Neural cell (in vitro differentiated cells): ENCODE measurements around the gene MRPS27. TPM values are rescaled to one million over a fixed set of nuclear protein-coding genes. Genes with fewer than 3 reads are reported as not detected.

Experiments
- H2AFZ ChIP-seq: fragments of 200-600, 300-800 bp; sonication (generic), shearing (Covaris generic); 2 replicates; pipeline ENCODE4 v1.6.0; 2014; ENCODE audit warnings: low read depth, mild to moderate bottlenecking, antibody characterized with exemption, low read length, moderate library complexity
- H3F3A ChIP-seq: fragments of 200-600 bp; shearing (Covaris generic); 2 replicates; pipeline ENCODE4 v1.6.1; 2016; ENCODE audit warnings: mild to moderate bottlenecking, moderate library complexity, mixed read lengths, antibody characterized with exemption, low read length; ENCODE audit not compliant: insufficient read depth, poor library complexity, severe bottlenecking
- H3K27ac ChIP-seq: fragments of 200-600, 300-800 bp; sonication (generic), shearing (Covaris generic); 2 replicates; pipeline ENCODE4 v1.5.1; 2014; ENCODE audit warnings: mild to moderate bottlenecking, low read length, moderate library complexity
- H3K27me3 ChIP-seq: fragments of 300-800, 200-600 bp; sonication (generic), shearing (Covaris generic); 2 replicates; pipeline ENCODE4 v1.6.0; 2014; ENCODE audit warnings: mild to moderate bottlenecking, low read depth, low read length, moderate library complexity; ENCODE audit not compliant: insufficient read depth
- H3K36me3 ChIP-seq: fragments of 300-800, 200-600 bp; sonication (generic), shearing (Covaris generic); 2 replicates; pipeline ENCODE4 v1.5.1; 2014; ENCODE audit warnings: mild to moderate bottlenecking, antibody characterized with exemption, low read length, moderate library complexity; ENCODE audit not compliant: insufficient read depth
- H3K4me2 ChIP-seq: fragments of 300-800, 200-600 bp; sonication (generic), shearing (Covaris generic); 2 replicates; pipeline ENCODE4 v1.6.0; 2014; ENCODE audit warnings: mild to moderate bottlenecking, low read length
- H3K4me3 ChIP-seq: fragments of 300-800, 200-600 bp; sonication (generic), shearing (Covaris generic); 2 replicates; pipeline ENCODE4 v1.5.1; 2014; ENCODE audit warnings: mild to moderate bottlenecking, low read length, moderate library complexity
- H3K79me2 ChIP-seq: fragments of 200-600 bp; shearing (Covaris generic); replicated peaks from 2 replicates; pipeline ENCODE4 v1.6.0; 2014; ENCODE audit warnings: mild to moderate bottlenecking, low read length, moderate library complexity; ENCODE audit not compliant: insufficient read depth
- H3K9ac ChIP-seq: fragments of 300-800, 200-600 bp; sonication (generic), shearing (Covaris generic); 2 replicates; pipeline ENCODE4 v1.6.1; 2016; ENCODE audit warnings: mild to moderate bottlenecking, low read length, mixed read lengths
- H3K9me2 ChIP-seq: fragments of 200-600 bp; shearing (Covaris generic); 2 replicates; pipeline ENCODE4 v1.6.1; 2016; ENCODE audit warnings: mild to moderate bottlenecking, low read length, mixed read lengths; ENCODE audit not compliant: insufficient read depth
- H3K9me3 ChIP-seq: fragments of 200-600, 300-800 bp; sonication (generic), shearing (Covaris generic); 2 replicates; pipeline ENCODE4 v1.6.1; 2016; ENCODE audit warnings: mild to moderate bottlenecking, mixed run types, low read length, moderate library complexity, mixed read lengths
- H4K20me1 ChIP-seq: fragments of 200-600 bp; shearing (Covaris generic); 2 replicates; pipeline ENCODE4 v1.6.1; 2016; ENCODE audit warnings: mild to moderate bottlenecking, mixed run types; ENCODE audit not compliant: insufficient read depth
- EP300 ChIP-seq: fragments of 450-650 bp; conservative IDR thresholded peaks from 2 replicates; pipeline ENCODE4 v1.6.1; 2014; ENCODE audit warnings: antibody characterized with exemption, mild to moderate bottlenecking, moderate library complexity; ENCODE audit not compliant: poor library complexity, severe bottlenecking
- EZH2 ChIP-seq: fragments of 200-600, 300-800 bp; shearing (Covaris generic), sonication (generic); IDR thresholded peaks from 2 replicates; pipeline ENCODE4 v1.6.1; 2014; ENCODE audit warnings: antibody characterized with exemption, low read length, borderline replicate concordance, mild to moderate bottlenecking; ENCODE audit not compliant: insufficient read depth, poor library complexity, severe bottlenecking
- MXI1 ChIP-seq: fragments of 450-650 bp; conservative IDR thresholded peaks from 2 replicates; pipeline ENCODE4 v1.6.1; 2014; ENCODE audit warnings: antibody characterized with exemption, mild to moderate bottlenecking; ENCODE audit not compliant: poor library complexity, severe bottlenecking
- POLR2AphosphoS5 ChIP-seq: IDR thresholded peaks from 2 replicates; pipeline ENCODE4 v1.6.1; 2012
- RAD21 ChIP-seq: fragments of 450-650 bp; conservative IDR thresholded peaks from 2 replicates; pipeline ENCODE4 v1.6.1; 2014; ENCODE audit warnings: antibody characterized with exemption, mild to moderate bottlenecking, moderate library complexity
- SMC3 ChIP-seq: fragments of 450-650 bp; conservative IDR thresholded peaks from 2 replicates; pipeline ENCODE4 v1.6.1; 2014; ENCODE audit warnings: antibody characterized with exemption, mild to moderate bottlenecking, moderate library complexity; ENCODE audit not compliant: poor library complexity
- TAF1 ChIP-seq: IDR thresholded peaks from 2 replicates; pipeline ENCODE4 v1.6.1; 2012; ENCODE audit warnings: low read depth
- polyA plus RNA-seq: library from polyadenylated mRNA; depleted of rRNA; stranded (reverse); fragments of >200 nt; gene quantifications from 2 replicates; pipeline ENCODE4 v1.2.3, GENCODE V29; 2014
- TF ChIP-seq, protein P1 (sequence below): fragments of 450-650 bp; IDR thresholded peaks from 2 replicates; pipeline ENCODE4 v1.5.1; 2014; ENCODE audit warnings: antibody characterized with exemption, mild to moderate bottlenecking, moderate library complexity; ENCODE audit not compliant: poor library complexity, severe bottlenecking
- TF ChIP-seq, protein P2 (sequence below): IDR thresholded peaks from 2 replicates; pipeline ENCODE4 v1.6.1; 2012; ENCODE audit warnings: borderline replicate concordance

Gene MRPS27
- polyA plus RNA-seq, 1 donor from 2014 or later, result 36.7 TPM

DNA sequence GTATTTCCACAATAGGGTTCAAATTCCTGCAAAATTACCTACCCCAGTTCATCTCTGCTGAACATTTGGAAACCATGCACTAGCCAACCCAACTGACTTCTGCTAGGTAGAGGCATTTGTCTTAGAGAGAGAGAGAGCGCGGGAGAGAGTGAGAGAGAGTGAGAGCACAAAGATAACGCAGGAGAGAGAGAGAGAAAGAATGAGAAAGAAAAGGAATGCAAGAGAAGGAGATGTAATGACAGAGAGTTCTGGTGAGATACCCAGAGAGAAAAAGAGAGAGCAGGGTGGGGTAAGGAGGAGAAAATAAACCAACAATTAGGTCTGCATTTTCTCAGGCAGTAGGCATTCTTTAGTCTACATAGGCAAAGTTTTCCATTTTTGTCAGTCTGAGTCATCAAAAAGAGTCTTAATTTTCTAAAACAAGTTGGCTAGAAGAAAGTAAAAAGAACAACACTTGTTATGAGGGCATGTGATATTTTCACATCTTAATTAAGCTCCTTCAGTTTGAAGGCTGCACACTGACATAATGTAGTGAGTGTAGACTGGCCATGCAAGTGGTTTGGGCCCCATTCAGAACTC, 114.5 kb downstream of the MRPS27 start:
- Histone ChIP-seq H3K79me2 (peaks cover 86% of the 10 kb centered on the region), H3K36me3 (peaks cover 52% of the 10 kb centered on the region), H2AFZ (no peak overlapping the region), H3K27me3 (no peaks in the 10 kb centered on the region), H3K4me3 (no peak overlapping the region), H3K9me2 (no peaks in the 10 kb centered on the region), H3K9ac (no peak overlapping the region), H3K27ac (no peak overlapping the region), H3F3A (peaks cover 11% of the 10 kb centered on the region), H3K9me3 (no peaks in the 10 kb centered on the region), H3K4me2 (no peak overlapping the region), H4K20me1 (peaks cover 54% of the 10 kb centered on the region)
- TF ChIP-seq SMC3 (no peak), POLR2AphosphoS5 (peak; percentile 5), EZH2 (no peak)

DNA sequence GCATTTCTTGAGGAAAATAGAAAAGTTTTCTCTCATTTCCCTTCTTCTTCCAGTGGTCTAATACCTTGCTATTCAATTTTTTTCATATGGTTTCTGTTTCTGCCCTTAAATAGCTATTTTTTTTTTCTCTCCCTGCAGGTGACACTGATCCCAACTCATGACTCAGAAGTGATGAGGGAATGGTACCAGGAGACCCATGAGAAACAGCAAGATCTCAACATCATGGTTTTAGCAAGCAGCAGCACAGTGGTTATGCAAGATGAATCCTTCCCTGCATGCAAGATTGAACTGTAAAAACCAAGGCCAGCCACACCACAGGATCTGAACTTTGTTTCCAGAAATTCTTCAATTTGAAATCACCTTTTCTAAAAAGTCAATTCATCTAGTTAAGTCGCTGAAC, 115.1 kb downstream of the MRPS27 start:
- Histone ChIP-seq H3K9me3 (no peaks in the 10 kb centered on the region), H3K36me3 (peaks cover 57% of the 10 kb centered on the region), H3K27ac (no peak overlapping the region), H3F3A (peaks cover 11% of the 10 kb centered on the region), H4K20me1 (peaks cover 59% of the 10 kb centered on the region), H3K79me2 (peaks cover 92% of the 10 kb centered on the region), H3K4me3 (no peak overlapping the region), H3K27me3 (no peaks in the 10 kb centered on the region), H3K4me2 (no peak overlapping the region), H3K9ac (no peak overlapping the region), H3K9me2 (no peaks in the 10 kb centered on the region), H2AFZ (no peak overlapping the region)
- TF ChIP-seq EZH2 (no peak), SMC3 (no peak), TAF1 (no peak), MXI1 (no peak), RAD21 (no peak), EP300 (no peak), POLR2AphosphoS5 (no peak)
- TF ChIP-seq, protein P1, sequence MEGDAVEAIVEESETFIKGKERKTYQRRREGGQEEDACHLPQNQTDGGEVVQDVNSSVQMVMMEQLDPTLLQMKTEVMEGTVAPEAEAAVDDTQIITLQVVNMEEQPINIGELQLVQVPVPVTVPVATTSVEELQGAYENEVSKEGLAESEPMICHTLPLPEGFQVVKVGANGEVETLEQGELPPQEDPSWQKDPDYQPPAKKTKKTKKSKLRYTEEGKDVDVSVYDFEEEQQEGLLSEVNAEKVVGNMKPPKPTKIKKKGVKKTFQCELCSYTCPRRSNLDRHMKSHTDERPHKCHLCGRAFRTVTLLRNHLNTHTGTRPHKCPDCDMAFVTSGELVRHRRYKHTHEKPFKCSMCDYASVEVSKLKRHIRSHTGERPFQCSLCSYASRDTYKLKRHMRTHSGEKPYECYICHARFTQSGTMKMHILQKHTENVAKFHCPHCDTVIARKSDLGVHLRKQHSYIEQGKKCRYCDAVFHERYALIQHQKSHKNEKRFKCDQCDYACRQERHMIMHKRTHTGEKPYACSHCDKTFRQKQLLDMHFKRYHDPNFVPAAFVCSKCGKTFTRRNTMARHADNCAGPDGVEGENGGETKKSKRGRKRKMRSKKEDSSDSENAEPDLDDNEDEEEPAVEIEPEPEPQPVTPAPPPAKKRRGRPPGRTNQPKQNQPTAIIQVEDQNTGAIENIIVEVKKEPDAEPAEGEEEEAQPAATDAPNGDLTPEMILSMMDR, result no peak
- TF ChIP-seq, protein P2, sequence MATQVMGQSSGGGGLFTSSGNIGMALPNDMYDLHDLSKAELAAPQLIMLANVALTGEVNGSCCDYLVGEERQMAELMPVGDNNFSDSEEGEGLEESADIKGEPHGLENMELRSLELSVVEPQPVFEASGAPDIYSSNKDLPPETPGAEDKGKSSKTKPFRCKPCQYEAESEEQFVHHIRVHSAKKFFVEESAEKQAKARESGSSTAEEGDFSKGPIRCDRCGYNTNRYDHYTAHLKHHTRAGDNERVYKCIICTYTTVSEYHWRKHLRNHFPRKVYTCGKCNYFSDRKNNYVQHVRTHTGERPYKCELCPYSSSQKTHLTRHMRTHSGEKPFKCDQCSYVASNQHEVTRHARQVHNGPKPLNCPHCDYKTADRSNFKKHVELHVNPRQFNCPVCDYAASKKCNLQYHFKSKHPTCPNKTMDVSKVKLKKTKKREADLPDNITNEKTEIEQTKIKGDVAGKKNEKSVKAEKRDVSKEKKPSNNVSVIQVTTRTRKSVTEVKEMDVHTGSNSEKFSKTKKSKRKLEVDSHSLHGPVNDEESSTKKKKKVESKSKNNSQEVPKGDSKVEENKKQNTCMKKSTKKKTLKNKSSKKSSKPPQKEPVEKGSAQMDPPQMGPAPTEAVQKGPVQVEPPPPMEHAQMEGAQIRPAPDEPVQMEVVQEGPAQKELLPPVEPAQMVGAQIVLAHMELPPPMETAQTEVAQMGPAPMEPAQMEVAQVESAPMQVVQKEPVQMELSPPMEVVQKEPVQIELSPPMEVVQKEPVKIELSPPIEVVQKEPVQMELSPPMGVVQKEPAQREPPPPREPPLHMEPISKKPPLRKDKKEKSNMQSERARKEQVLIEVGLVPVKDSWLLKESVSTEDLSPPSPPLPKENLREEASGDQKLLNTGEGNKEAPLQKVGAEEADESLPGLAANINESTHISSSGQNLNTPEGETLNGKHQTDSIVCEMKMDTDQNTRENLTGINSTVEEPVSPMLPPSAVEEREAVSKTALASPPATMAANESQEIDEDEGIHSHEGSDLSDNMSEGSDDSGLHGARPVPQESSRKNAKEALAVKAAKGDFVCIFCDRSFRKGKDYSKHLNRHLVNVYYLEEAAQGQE, result no peak
